ENCODE data around the gene ACBD4.
A peak's percentile ranks its signal among the peaks of the same experiment; 100 is the strongest.

DNA sequence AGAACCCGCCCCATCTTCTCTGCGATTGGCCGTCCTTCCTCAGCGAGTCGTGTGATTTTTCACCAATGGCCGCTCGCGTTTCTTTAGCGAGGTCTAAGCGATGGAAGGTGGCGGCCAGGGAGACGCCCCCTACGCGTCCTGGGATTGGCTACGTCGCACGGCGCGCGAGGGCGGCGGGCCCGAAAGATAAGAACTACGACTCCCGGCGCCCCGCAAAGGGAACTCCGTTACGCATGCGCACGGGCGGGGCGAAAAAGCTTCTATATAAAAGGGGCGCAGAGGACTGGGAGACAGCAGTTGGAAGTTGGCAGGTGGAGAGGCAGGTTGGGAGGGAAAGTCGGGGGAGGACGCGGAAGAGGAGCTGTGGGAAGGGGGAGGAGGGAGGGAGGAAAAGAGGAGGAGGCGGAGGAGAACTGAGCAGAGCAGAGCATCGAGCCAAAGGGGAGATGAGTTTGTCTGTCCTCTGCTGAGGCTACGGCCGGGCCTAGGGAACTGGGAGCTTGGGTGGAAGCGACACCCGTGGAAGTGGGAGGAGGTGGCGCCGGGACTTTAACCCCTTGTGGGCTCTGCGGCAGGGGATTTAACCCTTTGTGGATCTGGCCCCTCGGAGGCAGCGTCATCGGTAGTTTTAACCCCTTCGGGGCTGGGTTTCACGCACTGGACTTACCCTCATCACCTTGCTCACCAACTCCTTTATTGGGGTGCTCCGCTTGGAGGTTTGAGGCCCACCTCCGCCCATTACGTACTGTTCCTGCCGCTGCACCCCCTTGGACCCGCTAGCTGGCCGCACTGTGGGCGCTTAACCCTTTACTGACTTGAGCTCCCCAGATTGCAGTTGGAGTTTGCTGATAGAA, 12.9 kb downstream of the ACBD4 start, which contains the start of gene HEXIM1:
- TF ChIP-seq, protein P1, sequence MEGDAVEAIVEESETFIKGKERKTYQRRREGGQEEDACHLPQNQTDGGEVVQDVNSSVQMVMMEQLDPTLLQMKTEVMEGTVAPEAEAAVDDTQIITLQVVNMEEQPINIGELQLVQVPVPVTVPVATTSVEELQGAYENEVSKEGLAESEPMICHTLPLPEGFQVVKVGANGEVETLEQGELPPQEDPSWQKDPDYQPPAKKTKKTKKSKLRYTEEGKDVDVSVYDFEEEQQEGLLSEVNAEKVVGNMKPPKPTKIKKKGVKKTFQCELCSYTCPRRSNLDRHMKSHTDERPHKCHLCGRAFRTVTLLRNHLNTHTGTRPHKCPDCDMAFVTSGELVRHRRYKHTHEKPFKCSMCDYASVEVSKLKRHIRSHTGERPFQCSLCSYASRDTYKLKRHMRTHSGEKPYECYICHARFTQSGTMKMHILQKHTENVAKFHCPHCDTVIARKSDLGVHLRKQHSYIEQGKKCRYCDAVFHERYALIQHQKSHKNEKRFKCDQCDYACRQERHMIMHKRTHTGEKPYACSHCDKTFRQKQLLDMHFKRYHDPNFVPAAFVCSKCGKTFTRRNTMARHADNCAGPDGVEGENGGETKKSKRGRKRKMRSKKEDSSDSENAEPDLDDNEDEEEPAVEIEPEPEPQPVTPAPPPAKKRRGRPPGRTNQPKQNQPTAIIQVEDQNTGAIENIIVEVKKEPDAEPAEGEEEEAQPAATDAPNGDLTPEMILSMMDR (IDR thresholded peaks at IDR 0.05), result peak in 2 of 4 experiments; percentile 17 to 29
- TF ChIP-seq POLR2A (IDR thresholded peaks at IDR 0.05), result peak; percentile 98

All from prostate gland (tissue), 2 donors.